Caco-2 (cell line): ENCODE data around the gene PCID2. TPM values are rescaled to one million over a fixed set of nuclear protein-coding genes. Genes with fewer than 3 reads are reported as not detected.
"Not testable (repeated sequence)": the region's sequence is repeated elsewhere in the genome, so short reads cannot be mapped to it uniquely, and the experiment has no call there.

ENCODE experiments used
- BruUV-seq: library from RNA; stranded (reverse); fragments of 400-500 nt; replicated peaks from 2 replicates; lab custom pipeline; 2021; lab: Mats Ljungman, UMichigan
- CTCF ChIA-PET: fragments of 300-600 bp; sonication (Branson Sonifier 250); formaldehyde crosslinking; loops from one replicate; lab custom pipeline; 2022; ENCODE audit warnings: antibody characterized with exemption; lab: Charles Lee
- POLR2A ChIA-PET: fragments of 300-600 bp; sonication (Branson Sonifier 250); formaldehyde crosslinking; loops from one replicate; lab custom pipeline; 2022; ENCODE audit warnings: antibody characterized with exemption; lab: Charles Lee
- DNase-seq, 2 experiments: peaks; one replicate each; pipeline versions ENCODE4 v3.0.0 to v3.0.0-alpha.2; 2020 to 2022
- H3K27me3 ChIP-seq: replicated peaks from 2 replicates; pipeline ENCODE4 v1.6.0; 2011; ENCODE audit warnings: low read length; ENCODE audit not compliant: control insufficient read depth, insufficient read depth
- H3K36me3 ChIP-seq: 2 replicates; pipeline ENCODE4 v1.5.1; 2011; ENCODE audit warnings: low read length; ENCODE audit not compliant: control insufficient read depth, insufficient read depth
- H3K4me1 ChIP-seq: fragments of 250-450 bp; sonication (Bioruptor Pico); 2 replicates; pipeline ENCODE4 v1.5.1; 2020; ENCODE audit warnings: mild to moderate bottlenecking
- H3K4me3 ChIP-seq: 2 replicates; pipeline ENCODE4 v1.5.1; 2011; ENCODE audit warnings: low read depth, mild to moderate bottlenecking, control low read depth, low read length
- H3K9me3 ChIP-seq: fragments of 250-450 bp; sonication (Bioruptor Pico); 2 replicates; pipeline ENCODE4 v1.5.1; 2020; ENCODE audit warnings: mild to moderate bottlenecking, moderate library complexity
- H3K27ac Mint-ChIP-seq: one replicate; pipeline ENCODE4 v1.8.0; 2022; ENCODE audit warnings: mixed read lengths; ENCODE audit not compliant: unreplicated experiment
- H3K27me3 Mint-ChIP-seq: one replicate; pipeline ENCODE4 v1.8.0; 2022; ENCODE audit warnings: mixed read lengths; ENCODE audit not compliant: insufficient read depth, unreplicated experiment
- H3K36me3 Mint-ChIP-seq: one replicate; pipeline ENCODE4 v1.8.0; 2022; ENCODE audit warnings: mild to moderate bottlenecking, mixed read lengths; ENCODE audit not compliant: insufficient read depth, unreplicated experiment
- H3K4me1 Mint-ChIP-seq: one replicate; pipeline ENCODE4 v1.8.0; 2022; ENCODE audit warnings: low read depth, mixed read lengths; ENCODE audit not compliant: unreplicated experiment
- H3K4me3 Mint-ChIP-seq: one replicate; pipeline ENCODE4 v1.8.0; 2022; ENCODE audit warnings: mild to moderate bottlenecking, moderate library complexity, mixed read lengths; ENCODE audit not compliant: unreplicated experiment
- H3K9me3 Mint-ChIP-seq: one replicate; pipeline ENCODE4 v1.8.0; 2022; ENCODE audit warnings: mixed read lengths; ENCODE audit not compliant: unreplicated experiment
- intact Hi-C: fragments of 100-400 bp; cut with micrococcal nuclease; formaldehyde crosslinking; loops from one replicate; pipeline ENCODE4 v1.10.0; 2022; ENCODE audit not compliant: unreplicated experiment
- total RNA-seq: library from RNA; stranded (reverse); gene quantifications from 2 replicates; pipeline ENCODE4 v1.2.3, GENCODE V29; 2022
- TF ChIP-seq, protein P1 (sequence below), 2 experiments: fragments of 200-600 bp in 1 of 2; IDR thresholded peaks; 1 replicate in 1 of 2; 2 replicates in 1 of 2; pipeline versions ENCODE4 v1.5.1 to v1.8.0; 2011 to 2022; ENCODE audit warnings: antibody characterized with exemption in 1 of 2, control low read depth in 1 of 2, inconsistent platforms in 1 of 2, low read depth in 1 of 2, low read length in 1 of 2, mild to moderate bottlenecking in 1 of 2, moderate library complexity in 1 of 2; ENCODE audit not compliant: insufficient read depth in 1 of 2, severe bottlenecking in 1 of 2, unreplicated experiment in 1 of 2

Gene PCID2
- total RNA-seq, 1 experiment from 2014 or later: 81.5 TPM

DNA sequence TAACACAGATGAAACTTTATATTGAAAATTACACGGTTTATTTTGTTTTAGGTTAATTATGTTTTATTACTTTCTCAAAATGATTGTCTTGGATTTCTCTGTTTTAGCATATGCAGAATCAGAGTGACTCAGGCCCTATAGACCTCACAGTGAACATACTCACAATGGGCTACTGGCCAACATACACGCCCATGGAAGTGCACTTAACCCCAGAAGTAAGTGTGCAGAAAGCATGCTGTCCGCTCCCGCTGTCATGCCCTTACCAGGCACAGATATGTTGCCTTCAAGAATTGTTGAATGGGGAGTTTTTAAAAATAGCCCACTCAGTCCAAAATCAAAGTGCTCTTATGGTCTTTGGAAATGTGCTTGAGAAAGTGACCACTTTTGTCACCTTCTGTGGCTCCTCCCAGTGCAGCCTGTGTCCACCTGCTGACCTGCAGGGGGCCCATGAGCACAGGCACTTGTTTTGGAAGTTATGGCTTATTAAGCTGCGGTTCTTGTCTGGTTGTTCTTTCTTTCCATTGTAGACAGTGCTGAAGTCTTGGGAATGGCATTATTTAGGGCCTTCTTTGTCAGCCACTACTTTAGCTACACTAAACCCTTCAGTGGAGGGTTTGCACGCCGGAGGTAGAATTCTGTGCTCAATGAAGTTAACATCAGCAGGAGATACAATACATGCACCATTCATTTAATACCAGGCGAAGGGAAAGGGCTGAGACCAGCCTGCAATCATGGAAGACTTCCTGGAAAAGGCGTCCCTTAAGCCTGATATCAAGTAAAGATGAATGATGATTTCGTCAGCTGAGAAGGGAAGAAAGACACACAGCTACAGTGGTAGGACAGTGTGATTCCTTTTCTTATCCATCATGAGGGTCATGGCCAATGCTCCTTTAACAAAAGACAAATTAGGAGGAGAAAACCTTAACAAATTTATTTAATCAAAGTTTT lies 37.7 kb upstream of the PCID2 start:
- DNase-seq: peak in 1 of 2 experiments; percentile 52
- BruUV-seq: no TSS peak
- TF ChIP-seq, protein P1, sequence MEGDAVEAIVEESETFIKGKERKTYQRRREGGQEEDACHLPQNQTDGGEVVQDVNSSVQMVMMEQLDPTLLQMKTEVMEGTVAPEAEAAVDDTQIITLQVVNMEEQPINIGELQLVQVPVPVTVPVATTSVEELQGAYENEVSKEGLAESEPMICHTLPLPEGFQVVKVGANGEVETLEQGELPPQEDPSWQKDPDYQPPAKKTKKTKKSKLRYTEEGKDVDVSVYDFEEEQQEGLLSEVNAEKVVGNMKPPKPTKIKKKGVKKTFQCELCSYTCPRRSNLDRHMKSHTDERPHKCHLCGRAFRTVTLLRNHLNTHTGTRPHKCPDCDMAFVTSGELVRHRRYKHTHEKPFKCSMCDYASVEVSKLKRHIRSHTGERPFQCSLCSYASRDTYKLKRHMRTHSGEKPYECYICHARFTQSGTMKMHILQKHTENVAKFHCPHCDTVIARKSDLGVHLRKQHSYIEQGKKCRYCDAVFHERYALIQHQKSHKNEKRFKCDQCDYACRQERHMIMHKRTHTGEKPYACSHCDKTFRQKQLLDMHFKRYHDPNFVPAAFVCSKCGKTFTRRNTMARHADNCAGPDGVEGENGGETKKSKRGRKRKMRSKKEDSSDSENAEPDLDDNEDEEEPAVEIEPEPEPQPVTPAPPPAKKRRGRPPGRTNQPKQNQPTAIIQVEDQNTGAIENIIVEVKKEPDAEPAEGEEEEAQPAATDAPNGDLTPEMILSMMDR (IDR thresholded peaks at IDR 0.05; ENCODE audit: insufficient read depth in 1 of 2, low read depth in 1 of 2, low read length in 1 of 2, severe bottlenecking in 1 of 2, unreplicated experiment in 1 of 2): peak; percentile 48 to 75
- Histone ChIP-seq H3K36me3 (peaks cover 6% of the 10 kb centered on the region), H3K27me3 (no peaks in the 10 kb centered on the region), H3K4me1 (no peaks in the 10 kb centered on the region), H3K4me3 (no peak overlapping the region), H3K9me3 (no peaks in the 10 kb centered on the region)
- POLR2A ChIA-PET: no interaction called here
- Mint-ChIP-seq H3K4me3 (no peak overlapping the region), H3K4me1 (peaks cover 8% of the 10 kb centered on the region), H3K27ac (no peak overlapping the region), H3K27me3 (no peaks in the 10 kb centered on the region), H3K9me3 (no peaks in the 10 kb centered on the region), H3K36me3 (peaks cover 77% of the 10 kb centered on the region)
- intact Hi-C loops: no loop called here
- CTCF ChIA-PET: interaction anchor here (0.6 to 1.0 kb wide), 3 partner anchors 46 to 148 kb away, joined by 3 to 4 read pairs (median 4); no protein-coding TSS in a partner anchor

DNA sequence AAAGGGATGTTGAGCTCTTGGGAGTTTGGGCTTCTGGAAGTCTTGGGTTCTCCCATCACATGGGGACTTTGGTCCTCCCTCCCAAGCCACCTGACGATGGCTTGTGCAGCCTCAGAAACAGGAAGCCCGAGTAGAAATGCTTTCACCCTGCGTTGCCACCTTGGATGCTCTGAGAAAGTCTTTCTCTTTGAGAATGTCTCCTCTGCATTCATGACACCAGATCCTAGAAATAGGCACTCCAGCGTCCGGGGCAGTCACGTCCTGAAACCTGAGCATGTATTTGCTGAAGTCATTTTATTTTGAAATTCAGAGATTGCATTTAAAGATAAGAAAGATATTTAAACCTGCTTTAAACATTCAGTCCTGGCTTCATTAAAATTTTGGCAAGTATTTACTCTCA lies 35.4 kb upstream of the PCID2 start:
- Histone ChIP-seq H3K4me1 (no peaks in the 10 kb centered on the region), H3K36me3 (peaks cover 5% of the 10 kb centered on the region), H3K27me3 (no peaks in the 10 kb centered on the region), H3K4me3 (no peak overlapping the region), H3K9me3 (no peaks in the 10 kb centered on the region)
- no peak overlapping the region for H3K4me3 Mint-ChIP-seq
- intact Hi-C loops: no loop called here
- no peaks in the 10 kb centered on the region for H3K27me3 Mint-ChIP-seq
- BruUV-seq: no TSS peak
- H3K36me3 Mint-ChIP-seq: peaks cover 84% of the 10 kb centered on the region
- CTCF ChIA-PET: no interaction called here
- POLR2A ChIA-PET: no interaction called here
- H3K4me1 Mint-ChIP-seq: peaks cover 8% of the 10 kb centered on the region
- no peak overlapping the region for H3K27ac Mint-ChIP-seq
- H3K9me3 Mint-ChIP-seq: no peaks in the 10 kb centered on the region
- DNase-seq: no peak
- TF ChIP-seq, protein P1 (IDR thresholded peaks at IDR 0.05; ENCODE audit: insufficient read depth in 1 of 2, low read depth in 1 of 2, low read length in 1 of 2, severe bottlenecking in 1 of 2, unreplicated experiment in 1 of 2): no peak

DNA sequence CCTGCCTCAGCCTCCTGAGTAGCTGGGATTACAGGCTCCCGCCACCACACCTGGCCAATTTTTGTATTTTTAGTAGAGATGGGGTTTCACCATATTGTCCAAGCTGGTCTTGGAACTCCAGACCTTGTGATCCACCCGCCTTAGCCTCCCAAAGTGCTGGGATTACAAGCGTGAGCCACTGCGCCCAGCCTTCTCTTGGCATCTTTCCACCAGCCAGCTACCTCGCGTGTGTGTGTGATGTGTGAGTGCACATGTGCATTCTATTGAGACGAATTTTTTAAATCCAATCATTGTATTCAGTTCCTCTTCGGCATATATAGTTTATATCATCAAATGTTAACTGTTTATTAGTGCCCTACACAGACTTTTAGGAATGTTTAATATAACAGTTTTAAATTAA lies 33.2 kb upstream of the PCID2 start:
- POLR2A ChIA-PET, H3K4me3 Mint-ChIP-seq, DNase-seq, H3K9me3 Mint-ChIP-seq, H3K4me3 ChIP-seq, H3K36me3 ChIP-seq, H3K27ac Mint-ChIP-seq, H3K4me1 ChIP-seq, H3K9me3 ChIP-seq, intact Hi-C loops, H3K27me3 ChIP-seq, H3K4me1 Mint-ChIP-seq, H3K27me3 Mint-ChIP-seq, BruUV-seq: not testable (repeated sequence)
- peaks cover 79% of the 10 kb centered on the region for H3K36me3 Mint-ChIP-seq
- CTCF ChIA-PET: interaction anchor here (0.7 kb wide), 1 partner anchor 17 kb away, joined by 5 read pairs; no protein-coding TSS in a partner anchor
